GM18499 (cell line): ENCODE results near the gene DHRS4.
"Not testable (repeated sequence)": the region's sequence is repeated elsewhere in the genome, so short reads cannot be mapped to it uniquely, and the experiment has no call there.

Experiments used
- ATAC-seq: cut with Tn5 transposase; IDR thresholded peaks from one replicate; pipeline ENCODE4 v1.9.1; 2021; ENCODE audit warnings: moderate number of reproducible peaks; ENCODE audit not compliant: insufficient read depth, unreplicated experiment

The DHRS4 gene

GRCh38 chr14:23977208-23977607 lies 23.6 kb downstream of the DHRS4 start:
- not testable (repeated sequence) for ATAC-seq

- not testable (repeated sequence) for ATAC-seq
Measured at GRCh38 chr14:23981951-23982813, 28.6 kb downstream of the DHRS4 start.

GRCh38 chr14:23984891-23985602 lies 31.5 kb downstream of the DHRS4 start:
- ATAC-seq = no peak

- ATAC-seq = not testable (repeated sequence)
Measured at GRCh38 chr14:23988223-23988606, 34.6 kb downstream of the DHRS4 start.

GRCh38 chr14:23988607-23989363 lies 35.2 kb downstream of the DHRS4 start, which contains the start of gene DHRS4L2:
Gene DHRS4L2 (plus strand): TSS chr14:23988929. CDS start chr14:23988948, 19 bp downstream.
- ATAC-seq = peak; percentile 62

GRCh38 chr14:23989734-23990445 lies 36.3 kb downstream of the DHRS4 start:
- not testable (repeated sequence) for ATAC-seq

- ATAC-seq = not testable (repeated sequence)
Measured at GRCh38 chr14:23990961-23991360, 37.4 kb downstream of the DHRS4 start.

- ATAC-seq = not testable (repeated sequence)
Measured at GRCh38 chr14:23993042-23993441, 39.5 kb downstream of the DHRS4 start.

GRCh38 chr14:23996009-23996408 lies 42.4 kb downstream of the DHRS4 start:
- ATAC-seq = not testable (repeated sequence)

- ATAC-seq = not testable (repeated sequence)
Measured at GRCh38 chr14:23996825-23997224, 43.3 kb downstream of the DHRS4 start.

- not testable (repeated sequence) for ATAC-seq
Measured at GRCh38 chr14:23999640-24000039, 46.1 kb downstream of the DHRS4 start.

- not testable (repeated sequence) for ATAC-seq
Measured at GRCh38 chr14:24001078-24001477, 47.5 kb downstream of the DHRS4 start.

GRCh38 chr14:24001679-24002078 lies 48.1 kb downstream of the DHRS4 start:
- not testable (repeated sequence) for ATAC-seq

- not testable (repeated sequence) for ATAC-seq
Measured at GRCh38 chr14:24006471-24006816, 52.9 kb downstream of the DHRS4 start.

- not testable (repeated sequence) for ATAC-seq
Measured at GRCh38 chr14:24006817-24007652, 53.5 kb downstream of the DHRS4 start.

- ATAC-seq = no peak
Measured at GRCh38 chr14:24011051-24011450, 57.5 kb downstream of the DHRS4 start.

GRCh38 chr14:24012726-24013273 lies 59.2 kb downstream of the DHRS4 start:
- not testable (repeated sequence) for ATAC-seq

GRCh38 chr14:24013654-24014514 lies 60.3 kb downstream of the DHRS4 start:
- no peak for ATAC-seq
